GM23338 (cell line): ENCODE results near the gene PPDPF. TPM values are rescaled to one million over a fixed set of nuclear protein-coding genes. Genes with fewer than 3 reads are reported as not detected.

Source experiments
- ATAC-seq: fragments of 200-7000 bp; cut with Tn5 transposase; 3 replicates; pipeline ENCODE4 v1.9.1; 2020
- DNase-seq: peaks from one replicate; pipeline ENCODE4 v3.0.0-alpha.2; 2015; ENCODE audit warnings: low spot score
- H2AFZ ChIP-seq: fragments of 200-600 bp; sonication (generic); 2 replicates; pipeline ENCODE4 v1.8.0; 2016; ENCODE audit warnings: antibody characterized with exemption, mild to moderate bottlenecking, moderate library complexity
- H3F3A ChIP-seq: fragments of 200-600 bp; sonication (generic); replicated peaks from 2 replicates; pipeline ENCODE4 v1.8.0; 2017; ENCODE audit warnings: antibody characterized with exemption, mixed run types, low read depth
- H3K27ac ChIP-seq: fragments of 200-600 bp; sonication (generic); 2 replicates; pipeline ENCODE4 v1.6.1; 2016; ENCODE audit warnings: low read depth
- H3K27me3 ChIP-seq: fragments of 200-600 bp; sonication (generic); 2 replicates; pipeline ENCODE4 v1.8.0; 2016; ENCODE audit warnings: mild to moderate bottlenecking, mixed run types, moderate library complexity; ENCODE audit not compliant: insufficient read depth
- H3K36me3 ChIP-seq: fragments of 200-600 bp; sonication (generic); 2 replicates; pipeline ENCODE4 v1.8.0; 2016; ENCODE audit warnings: mild to moderate bottlenecking; ENCODE audit not compliant: insufficient read depth
- H3K4me1 ChIP-seq: fragments of 200-600 bp; sonication (generic); 2 replicates; pipeline ENCODE4 v1.8.0; 2016; ENCODE audit warnings: mild to moderate bottlenecking, moderate library complexity; ENCODE audit not compliant: insufficient read depth
- H3K4me2 ChIP-seq: fragments of 200-600 bp; sonication (generic); 2 replicates; pipeline ENCODE4 v1.7.1; 2017; ENCODE audit warnings: mixed run types
- H3K4me3 ChIP-seq: fragments of 200-600 bp; sonication (generic); 2 replicates; pipeline ENCODE4 v1.6.1; 2016; ENCODE audit warnings: mixed run types
- H3K79me2 ChIP-seq: fragments of 200-600 bp; sonication (generic); replicated peaks from 2 replicates; pipeline ENCODE4 v1.8.0; 2017; ENCODE audit warnings: mild to moderate bottlenecking; ENCODE audit not compliant: insufficient read depth
- H3K9me2 ChIP-seq: fragments of 200-600 bp; sonication (generic); 2 replicates; pipeline ENCODE4 v1.8.0; 2017; ENCODE audit not compliant: insufficient read depth
- H4K20me1 ChIP-seq: fragments of 200-600 bp; sonication (generic); replicated peaks from 2 replicates; pipeline ENCODE4 v1.8.0; 2017; ENCODE audit warnings: mild to moderate bottlenecking; ENCODE audit not compliant: insufficient read depth
- H3K27ac Mint-ChIP-seq: 2 replicates; pipeline ENCODE4 v1.8.0; 2020; ENCODE audit warnings: inconsistent platforms, mild to moderate bottlenecking, moderate library complexity, mixed read lengths
- H3K27me3 Mint-ChIP-seq: 3 replicates; pipeline ENCODE4 v1.8.0; 2022; ENCODE audit warnings: low read depth, mild to moderate bottlenecking, moderate library complexity, mixed read lengths, inconsistent platforms; ENCODE audit not compliant: insufficient read depth, poor library complexity
- H3K36me3 Mint-ChIP-seq: 3 replicates; pipeline ENCODE4 v1.8.0; 2021; ENCODE audit warnings: low read depth, mild to moderate bottlenecking, inconsistent platforms, moderate library complexity, mixed read lengths
- H3K4me1 Mint-ChIP-seq: 3 replicates; pipeline ENCODE4 v1.8.0; 2020; ENCODE audit warnings: mild to moderate bottlenecking, inconsistent platforms, mixed read lengths
- H3K4me3 Mint-ChIP-seq: 3 replicates; pipeline ENCODE4 v1.8.0; 2021; ENCODE audit warnings: moderate library complexity, mild to moderate bottlenecking, inconsistent platforms, mixed read lengths
- H3K9me3 Mint-ChIP-seq: 3 replicates; pipeline ENCODE4 v1.8.0; 2020; ENCODE audit warnings: moderate library complexity, mild to moderate bottlenecking, inconsistent platforms, mixed read lengths
- CREB1 ChIP-seq: fragments of 250-450 bp; sonication (Bioruptor Pico); IDR thresholded peaks from 2 replicates; pipeline ENCODE4 v1.5.0; 2020; ENCODE audit warnings: low read depth, mild to moderate bottlenecking, moderate library complexity
- EZH2 ChIP-seq: fragments of 200-600 bp; sonication (generic); IDR thresholded peaks from one replicate; pipeline ENCODE4 v1.8.0; 2017; ENCODE audit warnings: antibody characterized with exemption, mild to moderate bottlenecking, low read depth; ENCODE audit not compliant: unreplicated experiment
- EZH2phosphoT487 ChIP-seq: fragments of 200-600 bp; sonication (generic); IDR thresholded peaks from one replicate; pipeline ENCODE4 v1.8.1; 2018; ENCODE audit warnings: antibody characterized with exemption; ENCODE audit not compliant: unreplicated experiment
- JUNB ChIP-seq: IDR thresholded peaks from one replicate; pipeline ENCODE4 v1.6.1; 2016; ENCODE audit warnings: antibody characterized with exemption; ENCODE audit not compliant: unreplicated experiment
- POLR2AphosphoS5 ChIP-seq: IDR thresholded peaks from 2 replicates; pipeline ENCODE4 v1.6.1; 2016; ENCODE audit warnings: antibody characterized with exemption, low read depth
- STAT1 ChIP-seq: IDR thresholded peaks from one replicate; pipeline ENCODE4 v1.6.1; 2016; ENCODE audit warnings: antibody characterized with exemption; ENCODE audit not compliant: unreplicated experiment
- ZNF114 ChIP-seq: fragments of 250-450 bp; sonication (Bioruptor Pico); IDR thresholded peaks from 2 replicates; pipeline ENCODE4 v1.5.0; 2020; ENCODE audit warnings: mild to moderate bottlenecking, moderate library complexity
- polyA plus RNA-seq: library from polyadenylated mRNA; unstranded; fragments of >200 nt; fragmentation: Nextera tagmentation; extraction: Ambion mirVana; gene quantifications from 2 replicates; pipeline ENCODE4 v1.2.1, GENCODE V29; 2016
- total RNA-seq: library from RNA; depleted of rRNA; stranded (reverse); fragments of >200 nt; shearing (Covaris generic); gene quantifications from 2 replicates; pipeline ENCODE4 v1.2.3, GENCODE V29; 2014
- TF ChIP-seq, protein P1 (sequence below): IDR thresholded peaks from one replicate; pipeline ENCODE4 v1.6.1; 2018; ENCODE audit warnings: antibody characterized with exemption; ENCODE audit not compliant: unreplicated experiment

PPDPF gene
- total and polyA plus RNA-seq, 2 experiments from 2014 or later: 83.9 to 141 TPM

DNA sequence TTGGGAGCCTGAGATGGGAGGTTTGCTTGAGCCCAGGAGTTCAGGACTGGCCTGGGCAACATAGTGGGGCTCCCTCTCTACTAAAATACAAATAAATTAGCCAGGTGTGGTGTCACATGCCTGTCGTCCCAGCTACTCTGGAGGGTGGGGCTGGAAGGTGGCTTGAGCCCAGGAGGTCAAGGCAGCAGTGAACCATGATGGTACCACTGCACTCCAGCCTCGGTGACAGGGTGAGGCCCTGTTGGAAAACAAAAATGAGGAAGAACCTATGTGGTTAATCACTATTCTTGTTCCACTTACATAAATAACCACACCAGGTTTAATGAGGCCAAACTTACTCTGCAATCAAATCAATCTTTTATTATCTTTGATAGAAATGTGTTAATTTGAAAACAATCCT is 5.4 kb downstream of the PPDPF start (continued):
- no peak for TF ChIP-seq STAT1
- TF ChIP-seq JUNB: no peak
- TF ChIP-seq CREB1 (CRISPR knock-in tag): no peak

DNA sequence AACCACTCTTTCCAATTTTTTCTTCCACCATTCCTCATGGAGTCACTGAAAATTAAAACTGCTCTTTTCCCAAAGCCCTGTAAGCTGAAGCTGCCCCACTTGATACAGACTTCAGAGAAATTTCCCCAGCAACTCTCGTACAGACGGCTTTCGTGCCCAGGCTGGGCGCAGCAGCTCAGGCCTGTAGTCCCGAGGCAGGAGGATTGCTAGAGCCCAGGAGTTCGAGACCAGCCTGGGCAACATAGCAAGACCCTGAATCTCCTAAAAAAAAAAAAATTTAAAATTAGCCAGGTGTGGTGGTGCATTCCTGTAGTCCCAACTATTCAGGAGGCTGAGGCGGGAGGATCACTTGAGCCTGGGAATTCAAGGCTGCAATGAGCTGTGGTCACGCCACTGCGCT is 6.6 kb downstream of the PPDPF start:
- peaks cover 14% of the 10 kb centered on the region; the same call in 1 of the 2 replicates for H3F3A ChIP-seq
- H3K36me3 ChIP-seq: no peaks in the 10 kb centered on the region
- Mint-ChIP-seq H3K27ac (no peak overlapping the region), H3K4me1 (no peaks in the 10 kb centered on the region), H3K27me3 (peaks cover 18% of the 10 kb centered on the region), H3K4me3 (no peak overlapping the region), H3K36me3 (peaks cover 30% of the 10 kb centered on the region), H3K9me3 (peaks cover 25% of the 10 kb centered on the region)
- no peak for ATAC-seq
- no peaks in the 10 kb centered on the region for H3K27me3 ChIP-seq
- no peaks in the 10 kb centered on the region for H3K9me2 ChIP-seq
- H4K20me1 ChIP-seq: peaks cover 2% of the 10 kb centered on the region; the same call in 1 of the 2 replicates
- no peak overlapping the region for H3K4me2 ChIP-seq
- H2AFZ ChIP-seq: no peak overlapping the region
- no peak overlapping the region for H3K4me3 ChIP-seq
- no peaks in the 10 kb centered on the region for H3K79me2 ChIP-seq
- no peak for DNase-seq
- H3K27ac ChIP-seq: no peak overlapping the region
- TF ChIP-seq EZH2 (no peak), JUNB (no peak), POLR2AphosphoS5 (no peak)
- TF ChIP-seq, protein P1, sequence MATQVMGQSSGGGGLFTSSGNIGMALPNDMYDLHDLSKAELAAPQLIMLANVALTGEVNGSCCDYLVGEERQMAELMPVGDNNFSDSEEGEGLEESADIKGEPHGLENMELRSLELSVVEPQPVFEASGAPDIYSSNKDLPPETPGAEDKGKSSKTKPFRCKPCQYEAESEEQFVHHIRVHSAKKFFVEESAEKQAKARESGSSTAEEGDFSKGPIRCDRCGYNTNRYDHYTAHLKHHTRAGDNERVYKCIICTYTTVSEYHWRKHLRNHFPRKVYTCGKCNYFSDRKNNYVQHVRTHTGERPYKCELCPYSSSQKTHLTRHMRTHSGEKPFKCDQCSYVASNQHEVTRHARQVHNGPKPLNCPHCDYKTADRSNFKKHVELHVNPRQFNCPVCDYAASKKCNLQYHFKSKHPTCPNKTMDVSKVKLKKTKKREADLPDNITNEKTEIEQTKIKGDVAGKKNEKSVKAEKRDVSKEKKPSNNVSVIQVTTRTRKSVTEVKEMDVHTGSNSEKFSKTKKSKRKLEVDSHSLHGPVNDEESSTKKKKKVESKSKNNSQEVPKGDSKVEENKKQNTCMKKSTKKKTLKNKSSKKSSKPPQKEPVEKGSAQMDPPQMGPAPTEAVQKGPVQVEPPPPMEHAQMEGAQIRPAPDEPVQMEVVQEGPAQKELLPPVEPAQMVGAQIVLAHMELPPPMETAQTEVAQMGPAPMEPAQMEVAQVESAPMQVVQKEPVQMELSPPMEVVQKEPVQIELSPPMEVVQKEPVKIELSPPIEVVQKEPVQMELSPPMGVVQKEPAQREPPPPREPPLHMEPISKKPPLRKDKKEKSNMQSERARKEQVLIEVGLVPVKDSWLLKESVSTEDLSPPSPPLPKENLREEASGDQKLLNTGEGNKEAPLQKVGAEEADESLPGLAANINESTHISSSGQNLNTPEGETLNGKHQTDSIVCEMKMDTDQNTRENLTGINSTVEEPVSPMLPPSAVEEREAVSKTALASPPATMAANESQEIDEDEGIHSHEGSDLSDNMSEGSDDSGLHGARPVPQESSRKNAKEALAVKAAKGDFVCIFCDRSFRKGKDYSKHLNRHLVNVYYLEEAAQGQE: no peak
- 0 out of 2 replicates have a peak, but pooled peaks cover under 1% of the 10 kb centered on the region for H3K4me1 ChIP-seq

GRCh38 chr20:63529180-63529860 is 8.8 kb downstream of the PPDPF start:
- Histone ChIP-seq H3K27ac (no peak overlapping the region), H3K27me3 (no peaks in the 10 kb centered on the region), H3K4me1 (no peaks in the 10 kb centered on the region), H4K20me1 (0 out of 2 replicates have a peak, but pooled peaks cover 2% of the 10 kb centered on the region), H3K79me2 (no peaks in the 10 kb centered on the region), H3K4me3 (no peak overlapping the region), H2AFZ (no peak overlapping the region), H3F3A (peaks cover 13% of the 10 kb centered on the region; the same call in 1 of the 2 replicates), H3K9me2 (no peaks in the 10 kb centered on the region), H3K4me2 (no peak overlapping the region), H3K36me3 (no peaks in the 10 kb centered on the region)
- Mint-ChIP-seq H3K4me1 (no peaks in the 10 kb centered on the region), H3K36me3 (peaks cover 8% of the 10 kb centered on the region), H3K27ac (no peak overlapping the region), H3K4me3 (no peak overlapping the region), H3K27me3 (peaks cover 16% of the 10 kb centered on the region), H3K9me3 (peaks cover 8% of the 10 kb centered on the region; the same call in 2 of the 3 replicates)
- no peak for DNase-seq
- TF ChIP-seq, protein P1: no peak
- TF ChIP-seq EZH2phosphoT487: no peak
- TF ChIP-seq ZNF114 (CRISPR knock-in tag): no peak
- no peak for ATAC-seq
